LNCaP clone FGC (cell line): ENCODE results near the gene MEOX1.

Experiments
- DNase-seq: peaks from one replicate; pipeline ENCODE4 v3.0.0-alpha.2; 2011; ENCODE audit warnings: low read depth
- H3K4me3 ChIP-seq: 2 replicates; pipeline ENCODE4 v1.5.1; 2011; ENCODE audit warnings: mild to moderate bottlenecking, low read depth, low read length, control low read depth
- TF ChIP-seq, protein P1 (sequence below): IDR thresholded peaks from 2 replicates; pipeline ENCODE4 v1.5.1; 2012; ENCODE audit warnings: mild to moderate bottlenecking; ENCODE audit not compliant: control insufficient read depth, insufficient read depth; ENCODE audit errors: extremely low read depth

The MEOX1 gene

GRCh38 chr17:43598357-43599045 lies 63.2 kb downstream of the MEOX1 start:
- no peak for DNase-seq
- TF ChIP-seq, protein P1, sequence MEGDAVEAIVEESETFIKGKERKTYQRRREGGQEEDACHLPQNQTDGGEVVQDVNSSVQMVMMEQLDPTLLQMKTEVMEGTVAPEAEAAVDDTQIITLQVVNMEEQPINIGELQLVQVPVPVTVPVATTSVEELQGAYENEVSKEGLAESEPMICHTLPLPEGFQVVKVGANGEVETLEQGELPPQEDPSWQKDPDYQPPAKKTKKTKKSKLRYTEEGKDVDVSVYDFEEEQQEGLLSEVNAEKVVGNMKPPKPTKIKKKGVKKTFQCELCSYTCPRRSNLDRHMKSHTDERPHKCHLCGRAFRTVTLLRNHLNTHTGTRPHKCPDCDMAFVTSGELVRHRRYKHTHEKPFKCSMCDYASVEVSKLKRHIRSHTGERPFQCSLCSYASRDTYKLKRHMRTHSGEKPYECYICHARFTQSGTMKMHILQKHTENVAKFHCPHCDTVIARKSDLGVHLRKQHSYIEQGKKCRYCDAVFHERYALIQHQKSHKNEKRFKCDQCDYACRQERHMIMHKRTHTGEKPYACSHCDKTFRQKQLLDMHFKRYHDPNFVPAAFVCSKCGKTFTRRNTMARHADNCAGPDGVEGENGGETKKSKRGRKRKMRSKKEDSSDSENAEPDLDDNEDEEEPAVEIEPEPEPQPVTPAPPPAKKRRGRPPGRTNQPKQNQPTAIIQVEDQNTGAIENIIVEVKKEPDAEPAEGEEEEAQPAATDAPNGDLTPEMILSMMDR, result no peak
- H3K4me3 ChIP-seq, result no peak overlapping the region

DNA sequence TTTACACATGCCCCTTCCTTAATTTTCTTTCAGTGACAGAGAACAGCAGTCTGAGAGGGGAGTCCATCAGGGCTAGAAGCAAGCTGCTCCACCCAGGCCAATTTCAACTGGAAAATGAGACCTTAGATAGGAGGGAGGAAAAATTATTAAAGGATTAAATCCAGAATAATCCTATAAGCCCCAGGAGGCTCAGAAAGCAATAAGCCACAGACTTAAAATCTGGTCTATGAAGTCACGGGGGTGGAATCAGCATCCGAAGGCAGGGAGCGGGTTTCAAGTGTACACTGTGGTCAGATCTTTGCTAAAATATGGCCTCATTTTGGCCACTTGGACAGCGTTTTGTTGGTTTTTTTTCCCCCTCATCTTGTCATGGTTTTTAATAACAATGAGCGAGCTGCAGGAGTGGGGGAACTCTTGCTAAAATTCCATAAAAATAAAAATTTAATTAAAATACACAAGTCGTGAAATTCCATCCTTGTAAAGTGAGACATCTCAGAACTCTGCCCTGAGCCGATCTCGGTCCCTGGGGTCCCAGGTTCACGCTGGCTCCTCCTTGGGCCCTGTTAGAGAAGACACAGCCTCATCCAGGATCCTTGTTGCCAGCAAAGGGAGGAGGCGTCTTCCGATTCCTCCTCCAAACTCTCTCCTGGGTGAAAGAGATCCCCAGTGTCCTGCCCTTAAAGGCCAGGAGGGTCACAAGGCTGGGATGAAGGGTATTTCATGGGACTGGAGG lies 63.9 kb downstream of the MEOX1 start:
- TF ChIP-seq, protein P1, result no peak
- no peak for DNase-seq
- no peak overlapping the region for H3K4me3 ChIP-seq

DNA sequence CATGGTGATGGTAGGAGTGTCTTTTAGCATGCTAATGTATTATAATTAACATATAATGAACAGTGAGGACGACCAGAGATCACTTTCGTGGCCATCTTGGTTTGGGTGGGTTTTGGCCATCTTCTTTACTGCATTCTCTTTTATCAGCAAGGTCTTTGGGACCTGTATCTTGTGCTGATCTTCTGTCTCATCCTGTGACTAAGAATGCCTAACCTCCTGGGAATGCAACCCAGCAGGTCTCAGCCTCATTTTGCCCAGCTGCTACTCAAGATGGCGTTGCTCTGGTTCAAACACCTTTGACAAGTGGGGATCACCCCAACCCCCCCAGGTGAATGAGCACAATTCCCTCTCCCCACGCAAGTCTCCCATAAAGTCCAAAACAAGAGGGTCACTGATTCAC lies 66.3 kb downstream of the MEOX1 start:
- TF ChIP-seq, protein P1, result no peak
- no peak for DNase-seq
- no peak overlapping the region for H3K4me3 ChIP-seq

DNA sequence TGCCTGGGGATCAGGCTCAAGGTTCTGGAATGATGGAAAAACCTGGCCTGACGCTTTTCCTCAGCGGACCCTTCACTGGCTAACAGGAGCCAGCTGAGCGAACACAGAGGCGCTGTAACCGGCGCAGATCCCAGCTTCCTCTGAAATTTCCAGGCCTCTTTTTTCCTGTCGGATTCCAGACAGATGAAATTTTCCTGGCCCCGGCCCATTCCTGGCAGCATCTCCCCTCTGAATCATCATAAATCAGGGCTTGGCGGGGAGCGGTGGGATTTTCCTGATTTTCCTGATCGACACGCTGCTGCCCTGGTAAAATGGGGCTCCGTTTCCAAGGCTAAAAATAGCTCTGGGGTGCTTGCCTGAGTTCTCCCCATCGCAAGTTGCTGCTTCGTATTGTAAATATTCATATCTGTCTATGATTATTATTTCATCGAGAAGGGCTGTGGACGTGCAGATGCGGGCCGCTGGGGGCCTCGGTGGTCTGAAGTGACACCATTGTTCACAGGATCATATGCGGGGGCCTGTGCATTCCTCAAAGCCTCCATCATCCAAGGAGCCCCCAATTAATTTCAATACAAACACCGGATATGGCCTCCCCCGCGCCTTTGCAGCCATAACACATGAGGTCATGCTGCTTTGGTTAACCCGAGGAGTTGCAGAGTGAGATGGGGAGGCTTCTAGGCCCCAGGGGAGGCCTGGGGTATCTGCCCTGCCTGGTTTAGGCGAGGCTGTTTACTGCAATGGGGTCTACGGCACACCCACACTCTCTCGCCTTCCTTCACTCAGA lies 69.8 kb downstream of the MEOX1 start:
- H3K4me3 ChIP-seq, result no peak overlapping the region
- TF ChIP-seq, protein P1, result no peak
- no peak for DNase-seq

GRCh38 chr17:43591001-43591400 lies 70.7 kb downstream of the MEOX1 start:
- TF ChIP-seq, protein P1, result no peak
- no peak for DNase-seq
- H3K4me3 ChIP-seq, result no peak overlapping the region
